Nephron (organoid): ENCODE data around the gene MFSD6.

Experiments
- H3K27ac Mint-ChIP-seq, 3 experiments: 2 replicates each; pipeline ENCODE4 v1.8.0; 2020; ENCODE audit warnings: mixed read lengths in 3 of 3, mild to moderate bottlenecking in 2 of 3, moderate library complexity in 1 of 3
- H3K27me3 Mint-ChIP-seq: 2 replicates; pipeline ENCODE4 v1.8.0; 2021; ENCODE audit warnings: low read depth, mild to moderate bottlenecking, moderate library complexity, mixed read lengths
- H3K36me3 Mint-ChIP-seq: 2 replicates; pipeline ENCODE4 v1.8.0; 2020; ENCODE audit warnings: low read depth, mixed read lengths
- H3K4me1 Mint-ChIP-seq: 2 replicates; pipeline ENCODE4 v1.8.0; 2020; ENCODE audit warnings: mixed read lengths
- H3K4me3 Mint-ChIP-seq, 3 experiments: 2 replicates each; pipeline ENCODE4 v1.8.0; 2020; ENCODE audit warnings: mild to moderate bottlenecking in 3 of 3, mixed read lengths in 3 of 3, moderate library complexity in 2 of 3
- H3K9me3 Mint-ChIP-seq: 2 replicates; pipeline ENCODE4 v1.8.0; 2020; ENCODE audit warnings: mixed read lengths
- CTCF ChIP-seq, 3 experiments: fragments of 200-600 bp; sonication (generic); IDR thresholded peaks; one replicate each; pipeline ENCODE4 v1.5.0; 2021; ENCODE audit warnings: antibody characterized with exemption in 3 of 3; ENCODE audit not compliant: unreplicated experiment in 3 of 3

Gene MFSD6

GRCh38 chr2:190458352-190459107, 50.4 kb downstream of the MFSD6 start:
- Mint-ChIP-seq H3K4me3 (no peak overlapping the region), H3K36me3 (no peaks in the 10 kb centered on the region), H3K27ac (no peak overlapping the region), H3K9me3 (no peaks in the 10 kb centered on the region), H3K27me3 (no peaks in the 10 kb centered on the region), H3K4me1 (no peaks in the 10 kb centered on the region)
- no peak for TF ChIP-seq CTCF (IDR thresholded peaks at IDR 0.05; ENCODE audit: unreplicated experiment in 3 of 3)

- TF ChIP-seq CTCF (IDR thresholded peaks at IDR 0.05; ENCODE audit: unreplicated experiment in 3 of 3), result no peak
- no peaks in the 10 kb centered on the region for H3K9me3 Mint-ChIP-seq
- H3K27me3 Mint-ChIP-seq, result no peaks in the 10 kb centered on the region
- no peaks in the 10 kb centered on the region for H3K4me1 Mint-ChIP-seq
- no peaks in the 10 kb centered on the region for H3K36me3 Mint-ChIP-seq
- no peak overlapping the region for H3K4me3 Mint-ChIP-seq
- H3K27ac Mint-ChIP-seq, result no peak overlapping the region
Observed at GRCh38 chr2:190459881-190460280, 51.7 kb downstream of the MFSD6 start.

- Mint-ChIP-seq H3K27me3 (no peaks in the 10 kb centered on the region), H3K9me3 (no peaks in the 10 kb centered on the region), H3K4me1 (no peaks in the 10 kb centered on the region), H3K27ac (no peak overlapping the region), H3K36me3 (no peaks in the 10 kb centered on the region), H3K4me3 (no peak overlapping the region)
- no peak for TF ChIP-seq CTCF (IDR thresholded peaks at IDR 0.05; ENCODE audit: unreplicated experiment in 3 of 3)
Observed at GRCh38 chr2:190460487-190460886, 52.3 kb downstream of the MFSD6 start.

GRCh38 chr2:190462181-190462580, 54.0 kb downstream of the MFSD6 start:
- Mint-ChIP-seq H3K36me3 (no peaks in the 10 kb centered on the region), H3K4me1 (peaks cover 9% of the 10 kb centered on the region), H3K27ac (no peak overlapping the region), H3K27me3 (no peaks in the 10 kb centered on the region), H3K4me3 (no peak overlapping the region), H3K9me3 (no peaks in the 10 kb centered on the region)
- no peak for TF ChIP-seq CTCF (IDR thresholded peaks at IDR 0.05; ENCODE audit: unreplicated experiment in 3 of 3)

GRCh38 chr2:190462611-190463010, 54.5 kb downstream of the MFSD6 start:
- Mint-ChIP-seq H3K36me3 (no peaks in the 10 kb centered on the region), H3K4me3 (no peak overlapping the region), H3K4me1 (peaks cover 13% of the 10 kb centered on the region), H3K27ac (no peak overlapping the region), H3K9me3 (no peaks in the 10 kb centered on the region), H3K27me3 (no peaks in the 10 kb centered on the region)
- no peak for TF ChIP-seq CTCF (IDR thresholded peaks at IDR 0.05; ENCODE audit: unreplicated experiment in 3 of 3)

- peaks cover 38% of the 10 kb centered on the region for H3K4me1 Mint-ChIP-seq
- no peak for TF ChIP-seq CTCF (IDR thresholded peaks at IDR 0.05; ENCODE audit: unreplicated experiment in 3 of 3)
- H3K27me3 Mint-ChIP-seq, result no peaks in the 10 kb centered on the region
- no peaks in the 10 kb centered on the region for H3K9me3 Mint-ChIP-seq
- H3K27ac Mint-ChIP-seq, result no peak overlapping the region
- no peak overlapping the region for H3K4me3 Mint-ChIP-seq
- no peaks in the 10 kb centered on the region for H3K36me3 Mint-ChIP-seq
Observed at GRCh38 chr2:190465060-190465459, 56.9 kb downstream of the MFSD6 start.
